Sigmoid colon (tissue), 4 donors: Measurements from ENCODE around the gene CMSS1.

Source experiments
- EP300 ChIP-seq, 4 donors: sonication (generic); formaldehyde crosslinking; IDR thresholded peaks; one replicate each; pipeline ENCODE4 v1.6.1; 2017; ENCODE audit warnings: antibody characterized with exemption in 4 of 4
- TF ChIP-seq, protein P1 (sequence below), 4 experiments: fragments of 450-650 bp in 3 of 4; fragments of 200-600 bp in 1 of 4; IDR thresholded peaks; one replicate each; pipeline ENCODE4 v1.5.1; 2016 to 2019; ENCODE audit warnings: antibody characterized with exemption in 4 of 4, mild to moderate bottlenecking in 3 of 4, moderate library complexity in 2 of 4

DNA sequence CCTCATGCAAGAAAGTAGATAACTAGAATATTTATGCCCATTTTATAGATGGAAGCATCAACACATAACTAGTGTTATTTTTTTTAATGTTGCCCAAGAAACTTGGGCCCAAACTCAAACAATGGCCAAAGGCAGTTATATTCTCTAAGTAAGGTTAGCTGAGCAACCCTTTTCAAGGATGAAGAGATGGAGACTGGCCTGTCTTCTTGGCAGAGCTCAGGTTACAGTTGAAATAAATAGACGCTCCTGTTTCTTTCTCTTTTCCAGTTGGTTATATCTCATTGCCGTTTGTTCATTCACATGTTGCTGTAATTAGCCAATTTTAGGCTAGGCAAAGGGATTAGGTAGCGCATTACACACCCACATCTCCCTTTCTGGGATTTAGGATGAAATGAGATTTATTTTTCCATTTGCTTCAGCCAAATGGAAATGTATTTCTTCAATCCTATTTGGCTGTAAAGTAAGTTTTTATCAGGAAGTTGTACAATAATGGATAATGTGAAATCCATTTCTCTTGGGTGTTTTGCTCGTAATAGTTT is 93.2 kb downstream of the CMSS1 start:
- TF ChIP-seq, protein P1, sequence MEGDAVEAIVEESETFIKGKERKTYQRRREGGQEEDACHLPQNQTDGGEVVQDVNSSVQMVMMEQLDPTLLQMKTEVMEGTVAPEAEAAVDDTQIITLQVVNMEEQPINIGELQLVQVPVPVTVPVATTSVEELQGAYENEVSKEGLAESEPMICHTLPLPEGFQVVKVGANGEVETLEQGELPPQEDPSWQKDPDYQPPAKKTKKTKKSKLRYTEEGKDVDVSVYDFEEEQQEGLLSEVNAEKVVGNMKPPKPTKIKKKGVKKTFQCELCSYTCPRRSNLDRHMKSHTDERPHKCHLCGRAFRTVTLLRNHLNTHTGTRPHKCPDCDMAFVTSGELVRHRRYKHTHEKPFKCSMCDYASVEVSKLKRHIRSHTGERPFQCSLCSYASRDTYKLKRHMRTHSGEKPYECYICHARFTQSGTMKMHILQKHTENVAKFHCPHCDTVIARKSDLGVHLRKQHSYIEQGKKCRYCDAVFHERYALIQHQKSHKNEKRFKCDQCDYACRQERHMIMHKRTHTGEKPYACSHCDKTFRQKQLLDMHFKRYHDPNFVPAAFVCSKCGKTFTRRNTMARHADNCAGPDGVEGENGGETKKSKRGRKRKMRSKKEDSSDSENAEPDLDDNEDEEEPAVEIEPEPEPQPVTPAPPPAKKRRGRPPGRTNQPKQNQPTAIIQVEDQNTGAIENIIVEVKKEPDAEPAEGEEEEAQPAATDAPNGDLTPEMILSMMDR (IDR thresholded peaks at IDR 0.05): no peak
- TF ChIP-seq EP300 (IDR thresholded peaks at IDR 0.05): no peak
